Liver (tissue), 3 donors: ENCODE data around the gene MYL7.

Source experiments
- CTCF ChIP-seq: fragments of 150-350 bp; IDR thresholded peaks from 2 replicates; pipeline ENCODE4 v1.5.1; 2017; ENCODE audit warnings: improper control_type of control experiment, low read depth, low read length; ENCODE audit not compliant: missing input control
- EGR1 ChIP-seq, 2 donors: IDR thresholded peaks; 2 replicates each; pipeline ENCODE4 v1.6.1; 2016 to 2018; ENCODE audit warnings: antibody characterized with exemption in 2 of 2, low read depth in 2 of 2
- FOXA1 ChIP-seq: IDR thresholded peaks from 2 replicates; pipeline ENCODE4 v1.6.1; 2016; ENCODE audit warnings: antibody characterized with exemption
- GABPA ChIP-seq, 2 donors: IDR thresholded peaks in 1 of 2; conservative IDR thresholded peaks in 1 of 2; 2 replicates each; pipeline ENCODE4 v1.6.1; 2016; ENCODE audit warnings: antibody characterized with exemption in 2 of 2, mild to moderate bottlenecking in 1 of 2, moderate library complexity in 1 of 2
- JUND ChIP-seq, 2 donors: IDR thresholded peaks; 2 replicates each; pipeline ENCODE4 v1.6.1; 2016; ENCODE audit warnings: antibody characterized with exemption in 2 of 2
- RAD21 ChIP-seq, 2 donors: IDR thresholded peaks; 2 replicates each; pipeline ENCODE4 v1.6.1; 2016; ENCODE audit warnings: antibody characterized with exemption in 2 of 2, mild to moderate bottlenecking in 2 of 2
- REST ChIP-seq: IDR thresholded peaks from 2 replicates; pipeline ENCODE4 v1.6.1; 2016; ENCODE audit warnings: antibody characterized with exemption, mild to moderate bottlenecking
- SP1 ChIP-seq: IDR thresholded peaks from 2 replicates; pipeline ENCODE4 v1.6.1; 2018; ENCODE audit warnings: antibody characterized with exemption, mild to moderate bottlenecking
- TAF1 ChIP-seq: conservative IDR thresholded peaks from 2 replicates; pipeline ENCODE4 v1.6.1; 2016; ENCODE audit warnings: antibody characterized with exemption, mild to moderate bottlenecking
- YY1 ChIP-seq: IDR thresholded peaks from 2 replicates; pipeline ENCODE4 v1.6.1; 2016; ENCODE audit warnings: antibody characterized with exemption, mild to moderate bottlenecking
- ZBTB33 ChIP-seq: IDR thresholded peaks from 2 replicates; pipeline ENCODE4 v1.6.1; 2016; ENCODE audit warnings: antibody characterized with exemption
- donor health status: healthy.
- donor health status: healthy.

- no peak for TF ChIP-seq RAD21 (IDR thresholded peaks at IDR 0.05)
- TF ChIP-seq CTCF: no peak
- no peak for TF ChIP-seq ZBTB33
- TF ChIP-seq SP1: no peak
- no peak for TF ChIP-seq GABPA (IDR thresholded peaks at IDR 0.05 in 1 of 2, conservative IDR thresholded peaks at IDR 0.05 in 1 of 2)
- TF ChIP-seq YY1: no peak
- no peak for TF ChIP-seq TAF1
- TF ChIP-seq JUND (IDR thresholded peaks at IDR 0.05): no peak
- TF ChIP-seq REST: no peak
- TF ChIP-seq FOXA1: no peak
- TF ChIP-seq EGR1 (IDR thresholded peaks at IDR 0.05; ENCODE audit: low read depth in 2 of 2): no peak
Measured at GRCh38 chr7:44175730-44176129, 34.6 kb upstream of the MYL7 start.
